AG04449 (cell line): Measurements from ENCODE around the gene STYK1.
"Not testable (repeated sequence)": the region's sequence is repeated elsewhere in the genome, so short reads cannot be mapped to it uniquely, and the experiment has no call there.

Experiments used
- CTCF ChIA-PET: fragments of 350-600 bp; formaldehyde crosslinking; extraction: SDS; loops from one replicate; lab custom pipeline; 2021; ENCODE audit warnings: antibody characterized with exemption; lab: Yijun Ruan, JAX
- POLR2A ChIA-PET: fragments of 400-600, 350-600 bp; formaldehyde crosslinking; extraction: SDS; loops from one replicate; lab custom pipeline; 2020; ENCODE audit warnings: antibody characterized with exemption, inconsistent platforms; lab: Yijun Ruan, JAX
- DNase-seq: peaks from one replicate; pipeline ENCODE4 v3.0.0-alpha.2; 2010; ENCODE audit warnings: low read depth, low spot score
- H3K4me3 ChIP-seq: 2 replicates; pipeline ENCODE4 v1.5.1; 2011; ENCODE audit warnings: low read depth, mild to moderate bottlenecking, control low read depth, low read length
- CTCF ChIP-seq: IDR thresholded peaks from one replicate; pipeline ENCODE4 v1.5.1; 2011; ENCODE audit warnings: mild to moderate bottlenecking, moderate library complexity, low read length, control low read depth, inconsistent platforms; ENCODE audit not compliant: insufficient read depth; ENCODE audit errors: missing control alignments

The STYK1 gene

GRCh38 chr12:10661338-10661737, 12.5 kb downstream of the STYK1 start:
- DNase-seq = no peak
- no peak overlapping the region for H3K4me3 ChIP-seq
- POLR2A ChIA-PET = no interaction called here
- TF ChIP-seq CTCF = no peak
- CTCF ChIA-PET = no interaction called here

- no peak for DNase-seq
- POLR2A ChIA-PET = no interaction called here
- CTCF ChIA-PET = no interaction called here
- H3K4me3 ChIP-seq = no peak overlapping the region
- TF ChIP-seq CTCF = no peak
These were observed 19.8 kb downstream of the STYK1 start for GRCh38 chr12:10654003-10654402.

- POLR2A ChIA-PET = no interaction called here
- DNase-seq = no peak
- no peak overlapping the region for H3K4me3 ChIP-seq
- no peak for TF ChIP-seq CTCF
- CTCF ChIA-PET = no interaction called here
These were observed 21.7 kb downstream of the STYK1 start for GRCh38 chr12:10652192-10652591.

GRCh38 chr12:10646576-10646975, 27.3 kb downstream of the STYK1 start:
- H3K4me3 ChIP-seq, CTCF ChIA-PET, POLR2A ChIA-PET, DNase-seq: not testable (repeated sequence)

GRCh38 chr12:10645910-10646309, 27.9 kb downstream of the STYK1 start:
- TF ChIP-seq CTCF = no peak
- no peak overlapping the region for H3K4me3 ChIP-seq
- POLR2A ChIA-PET = no interaction called here
- CTCF ChIA-PET = no interaction called here
- DNase-seq = no peak

- H3K4me3 ChIP-seq = no peak overlapping the region
- no peak for DNase-seq
- ChIA-PET POLR2A (no interaction called here), CTCF (interaction anchor here (1.0 to 1.5 kb wide), 3 partner anchors 11 to 406 kb away, joined by 3 to 4 read pairs (median 3); no protein-coding TSS in a partner anchor)
- no peak for TF ChIP-seq CTCF
These were observed 31.9 kb downstream of the STYK1 start for GRCh38 chr12:10641735-10642500.

GRCh38 chr12:10638728-10639127, 35.1 kb downstream of the STYK1 start:
- POLR2A ChIA-PET = no interaction called here
- TF ChIP-seq CTCF = no peak
- CTCF ChIA-PET = interaction anchor here (0.9 kb wide), 1 partner anchor 16 kb away, joined by 3 read pairs; no protein-coding TSS in a partner anchor
- DNase-seq = no peak
- no peak overlapping the region for H3K4me3 ChIP-seq
